HFFc6 (cell line): ENCODE measurements around the gene GRB10. TPM values are rescaled to one million over a fixed set of nuclear protein-coding genes. Genes with fewer than 3 reads are reported as not detected.

Experiments
- DNase-seq: peaks from one replicate; pipeline ENCODE4 v3.0.0-alpha.2; 2018
- H3K27ac Mint-ChIP-seq: 2 replicates; pipeline ENCODE4 v1.8.0; 2020; ENCODE audit warnings: mild to moderate bottlenecking, mixed read lengths
- H3K27me3 Mint-ChIP-seq: 2 replicates; pipeline ENCODE4 v1.8.0; 2021; ENCODE audit warnings: mild to moderate bottlenecking, moderate library complexity, mixed read lengths; ENCODE audit not compliant: insufficient read depth
- H3K36me3 Mint-ChIP-seq: 2 replicates; pipeline ENCODE4 v1.8.0; 2021; ENCODE audit warnings: low read depth, mixed read lengths
- H3K4me1 Mint-ChIP-seq: 2 replicates; pipeline ENCODE4 v1.8.0; 2020; ENCODE audit warnings: low read depth, mixed read lengths
- H3K4me3 Mint-ChIP-seq: 2 replicates; pipeline ENCODE4 v1.8.0; 2020; ENCODE audit warnings: mild to moderate bottlenecking, moderate library complexity, mixed read lengths
- H3K9me3 Mint-ChIP-seq: 2 replicates; pipeline ENCODE4 v1.8.0; 2020; ENCODE audit warnings: mild to moderate bottlenecking, mixed read lengths
- CTCF ChIP-seq: fragments of 200-600 bp; sonication (generic); IDR thresholded peaks from 2 replicates; pipeline ENCODE4 v1.5.0; 2021; ENCODE audit warnings: antibody characterized with exemption, mild to moderate bottlenecking
- total RNA-seq, 6 experiments: library from RNA; stranded (reverse); fragmentation: NEBNext Ultra II Directional; extraction: Animal tissue kit (Norgen Biotek cat#: 25700); gene quantifications; 2 replicates in 1 of 6; 3 replicates in 5 of 6; pipeline ENCODE4 v1.2.3, GENCODE V29; 2021

GRB10 gene
- total RNA-seq, 6 experiments from 2014 or later, result 13.6 to 17.8 (median 14.8) TPM

- H3K27ac Mint-ChIP-seq, result no peak overlapping the region
- peaks cover 8% of the 10 kb centered on the region for H3K27me3 Mint-ChIP-seq
- H3K36me3 Mint-ChIP-seq, result no peaks in the 10 kb centered on the region
- H3K4me3 Mint-ChIP-seq, result no peak overlapping the region
- TF ChIP-seq CTCF, result no peak
- no peaks in the 10 kb centered on the region for H3K9me3 Mint-ChIP-seq
- no peak for DNase-seq
- peaks cover 70% of the 10 kb centered on the region for H3K4me1 Mint-ChIP-seq
These were observed 42.8 kb upstream of the GRB10 start for GRCh38 chr7:50825465-50825864.

- Mint-ChIP-seq H3K27ac (no peak overlapping the region), H3K36me3 (no peaks in the 10 kb centered on the region), H3K4me3 (no peak overlapping the region), H3K4me1 (peaks cover 70% of the 10 kb centered on the region), H3K27me3 (peaks cover 8% of the 10 kb centered on the region), H3K9me3 (no peaks in the 10 kb centered on the region)
- TF ChIP-seq CTCF, result no peak
- DNase-seq, result no peak
These were observed 42.2 kb upstream of the GRB10 start for GRCh38 chr7:50824882-50825281.

- no peaks in the 10 kb centered on the region for H3K9me3 Mint-ChIP-seq
- no peak for TF ChIP-seq CTCF
- peak; percentile 58 for DNase-seq
- H3K36me3 Mint-ChIP-seq, result no peaks in the 10 kb centered on the region
- H3K27me3 Mint-ChIP-seq, result peaks cover 15% of the 10 kb centered on the region
- H3K27ac Mint-ChIP-seq, result no peak overlapping the region
- H3K4me3 Mint-ChIP-seq, result no peak overlapping the region
- peaks cover 56% of the 10 kb centered on the region for H3K4me1 Mint-ChIP-seq
These were observed 40.0 kb upstream of the GRB10 start for GRCh38 chr7:50822706-50823105.

GRCh38 chr7:50822110-50822509, 39.4 kb upstream of the GRB10 start:
- no peak for TF ChIP-seq CTCF
- no peak overlapping the region for H3K4me3 Mint-ChIP-seq
- no peak for DNase-seq
- H3K27me3 Mint-ChIP-seq, result peaks cover 15% of the 10 kb centered on the region
- H3K9me3 Mint-ChIP-seq, result no peaks in the 10 kb centered on the region
- peaks cover 50% of the 10 kb centered on the region for H3K4me1 Mint-ChIP-seq
- H3K27ac Mint-ChIP-seq, result no peak overlapping the region
- H3K36me3 Mint-ChIP-seq, result no peaks in the 10 kb centered on the region

- peaks cover 17% of the 10 kb centered on the region for H3K27me3 Mint-ChIP-seq
- no peak for DNase-seq
- H3K9me3 Mint-ChIP-seq, result no peaks in the 10 kb centered on the region
- H3K36me3 Mint-ChIP-seq, result no peaks in the 10 kb centered on the region
- H3K4me3 Mint-ChIP-seq, result no peak overlapping the region
- peaks cover 45% of the 10 kb centered on the region for H3K4me1 Mint-ChIP-seq
- H3K27ac Mint-ChIP-seq, result no peak overlapping the region
- no peak for TF ChIP-seq CTCF
These were observed 38.8 kb upstream of the GRB10 start for GRCh38 chr7:50821457-50822008.

- no peak for DNase-seq
- Mint-ChIP-seq H3K4me3 (no peak overlapping the region), H3K4me1 (peaks cover 23% of the 10 kb centered on the region), H3K9me3 (no peaks in the 10 kb centered on the region), H3K27ac (no peak overlapping the region), H3K36me3 (no peaks in the 10 kb centered on the region), H3K27me3 (peaks cover 11% of the 10 kb centered on the region)
- no peak for TF ChIP-seq CTCF
These were observed 35.6 kb upstream of the GRB10 start for GRCh38 chr7:50818324-50818723.
